Measurements from ENCODE around the gene UPF3A.
"Not testable (repeated sequence)": the region's sequence is repeated elsewhere in the genome, so short reads cannot be mapped to it uniquely, and the experiment has no call there.

UPF3A gene

DNA sequence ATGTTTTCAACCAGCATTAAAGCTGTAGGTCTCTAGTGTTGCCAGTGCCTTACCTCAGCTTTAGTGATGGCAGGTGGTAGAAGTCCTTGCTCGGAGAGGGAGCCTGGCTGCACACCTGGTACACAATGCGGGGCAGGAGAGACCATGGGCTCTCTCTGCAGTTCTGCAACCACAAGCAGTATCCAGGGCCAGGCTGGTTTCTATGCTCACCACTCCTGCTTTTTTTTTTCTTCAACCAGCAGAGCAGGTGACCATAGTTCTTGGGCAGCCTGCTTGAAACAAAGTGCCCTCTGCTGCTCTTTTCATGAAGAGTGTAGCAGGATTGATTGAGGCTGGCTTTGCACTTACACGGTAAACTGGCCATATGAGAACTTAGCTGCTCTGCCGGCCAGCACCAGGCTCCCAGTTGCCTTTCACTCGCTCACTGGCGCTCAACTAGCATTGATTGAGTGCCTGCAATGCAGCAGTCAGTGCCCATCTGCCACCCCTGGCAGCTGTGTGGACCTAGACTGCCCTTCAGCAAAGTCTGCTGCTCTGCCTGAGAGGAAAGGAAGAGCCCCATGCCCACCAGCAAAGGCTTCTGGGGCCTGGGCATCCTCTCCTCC, 28.5 kb downstream of the UPF3A start:
- no peak for DNase-seq

- no peak for DNase-seq
Observed at GRCh38 chr13:114310956-114311355, 29.6 kb downstream of the UPF3A start.

DNA sequence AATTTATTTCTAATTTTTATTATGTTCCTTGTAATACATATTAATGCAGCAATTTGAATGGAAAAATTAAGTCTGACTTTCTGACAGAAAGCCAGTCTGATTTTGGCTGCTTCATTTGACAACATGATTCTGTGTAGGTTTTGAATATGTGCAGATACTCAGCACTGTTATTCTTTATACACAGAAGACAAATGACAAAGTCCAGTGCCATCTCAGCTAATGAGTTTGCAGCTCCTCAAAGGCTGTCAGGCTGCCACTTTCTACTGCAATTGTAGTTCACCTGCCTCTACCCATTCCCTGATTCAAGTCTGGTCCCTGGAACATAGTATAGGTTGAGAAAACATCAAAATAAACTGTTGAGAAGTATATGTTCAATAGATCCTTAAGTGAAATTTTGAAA, 30.0 kb downstream of the UPF3A start:
- no peak for DNase-seq

DNA sequence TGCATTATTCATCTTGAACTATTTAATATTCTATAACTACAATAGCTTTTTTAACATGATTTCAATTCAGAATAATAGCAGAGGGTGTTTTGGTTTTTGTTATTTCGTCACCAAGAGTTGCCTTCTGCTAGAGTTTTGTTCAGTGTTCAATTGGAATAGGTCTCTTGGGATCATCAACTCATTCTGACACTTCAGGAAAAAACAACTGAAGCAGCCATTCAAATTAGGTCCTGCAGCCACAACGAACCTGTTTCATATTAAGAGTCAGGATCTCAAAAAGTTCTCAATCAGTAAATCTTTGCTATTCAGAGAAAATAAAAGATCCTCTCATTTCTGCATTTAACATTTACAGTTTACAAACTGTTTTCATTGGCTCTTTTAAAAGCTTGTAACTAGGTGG, 30.5 kb downstream of the UPF3A start:
- DNase-seq = peak; percentile 18

DNA sequence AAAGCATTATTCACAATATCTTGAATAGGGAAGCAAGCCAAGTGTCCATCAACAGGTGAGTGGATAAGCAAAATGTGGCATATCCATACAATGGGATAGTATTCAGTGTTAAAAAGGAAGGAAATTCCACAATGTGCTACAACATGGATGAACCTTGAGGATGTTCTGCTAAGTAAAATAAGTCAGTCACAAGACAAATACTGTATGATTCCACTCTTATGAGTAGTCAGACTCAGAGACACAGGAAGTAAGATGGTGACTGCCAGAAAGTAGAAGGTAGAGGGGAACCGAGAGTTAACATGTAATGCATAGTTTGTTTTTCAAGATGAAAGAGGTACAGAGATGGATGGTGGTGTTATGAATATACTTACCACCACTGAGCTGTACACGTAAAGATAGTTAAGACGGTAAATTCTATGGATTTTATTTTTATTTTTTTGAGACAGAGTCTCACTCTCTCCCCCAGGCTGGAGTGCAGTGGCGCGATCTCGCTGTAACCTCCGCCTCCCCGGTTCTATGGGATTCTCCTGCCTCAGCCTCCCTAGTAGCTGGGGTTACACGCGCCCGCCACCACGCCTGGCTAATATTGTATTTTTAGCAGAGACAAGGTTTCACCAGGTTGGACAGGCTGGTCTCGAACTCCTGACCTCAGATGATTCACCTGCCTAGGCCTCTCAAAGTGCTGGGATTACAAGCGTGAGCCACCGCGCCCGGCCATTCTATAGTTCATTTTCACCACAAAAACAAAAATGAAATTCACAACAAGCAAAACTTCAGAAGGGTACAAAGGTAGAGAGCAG, 31.9 kb downstream of the UPF3A start:
- no peak for DNase-seq

DNA sequence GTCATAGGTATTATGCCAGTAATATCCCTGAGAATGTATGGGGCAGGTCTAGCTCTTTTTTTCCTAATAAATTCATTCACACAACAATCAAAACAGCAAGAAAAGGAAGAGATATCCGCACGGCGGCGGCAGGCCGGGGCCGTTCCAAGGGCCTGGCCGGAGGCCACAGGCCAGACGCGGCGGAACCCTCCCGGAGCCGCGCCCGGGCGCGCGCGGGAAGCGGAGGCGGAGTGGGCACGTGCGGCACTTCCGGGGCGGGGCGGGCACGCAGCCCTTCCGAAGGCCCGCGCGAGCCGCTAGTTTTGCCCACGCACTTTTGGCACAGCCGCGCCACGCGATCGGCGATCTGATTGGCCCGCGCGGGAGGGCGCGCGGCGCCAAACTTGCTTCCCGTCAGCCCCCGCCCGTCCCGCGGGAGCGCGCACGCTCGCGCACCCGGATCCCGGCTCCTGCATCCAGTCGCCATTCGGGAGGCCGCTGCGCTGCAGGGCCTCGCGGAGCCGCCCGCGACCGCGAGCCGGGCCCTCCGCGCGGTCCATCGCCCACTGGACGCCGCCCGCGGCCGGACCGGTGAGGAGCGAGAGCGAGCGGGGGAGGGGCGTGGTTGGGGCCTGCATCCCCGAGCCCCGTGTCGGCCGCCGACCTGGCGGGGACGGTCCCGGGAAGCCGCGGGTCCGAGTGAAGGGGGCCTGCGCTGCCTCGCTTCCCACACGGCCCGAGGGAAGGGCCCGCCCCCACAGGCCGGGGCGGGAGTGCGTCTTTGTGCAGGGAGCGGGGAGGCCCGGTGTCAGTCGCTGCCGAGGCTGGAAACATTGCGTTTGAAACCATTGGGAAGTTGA, 32.9 kb downstream of the UPF3A start, which contains the start of gene CHAMP1:
Gene CHAMP1 (plus strand): TSS at position 430 of the 839 bp plus-strand sequence. CDS start 9,340 bp downstream, outside the sequence.
- DNase-seq = peak; percentile 88

DNA sequence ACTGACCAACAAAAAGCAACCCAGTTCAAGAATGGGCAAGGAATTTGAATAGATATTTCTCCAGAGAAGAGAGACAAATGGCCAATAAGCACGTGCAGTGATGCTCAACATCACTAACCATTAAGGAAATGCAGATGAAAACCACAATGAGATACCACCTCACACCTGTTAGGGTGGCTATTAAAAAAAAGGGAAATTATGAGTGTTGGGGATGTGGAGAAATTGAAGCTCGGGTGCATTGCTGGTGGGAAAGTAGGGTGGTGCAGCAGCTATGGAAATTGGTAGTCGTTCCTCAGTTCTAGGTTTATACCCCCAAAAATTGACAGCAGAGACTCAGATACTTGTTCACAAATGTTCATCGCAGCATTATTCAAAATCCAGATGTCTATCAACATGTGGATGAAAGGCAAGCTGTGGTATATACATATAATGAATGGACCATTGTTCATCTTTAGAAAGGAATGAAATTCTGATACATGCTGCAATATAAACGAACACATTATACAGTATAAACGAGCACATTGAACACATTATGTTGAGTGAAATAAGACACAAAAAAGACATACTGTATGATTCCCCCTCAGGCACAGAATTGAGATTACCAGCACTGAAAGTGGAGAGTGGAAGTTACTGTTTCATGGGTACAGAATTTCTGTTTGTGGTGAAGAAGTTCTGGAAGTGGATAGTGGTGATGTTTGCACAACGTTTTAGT, 33.8 kb downstream of the UPF3A start:
- no peak for DNase-seq

GRCh38 chr13:114318624-114319023, 37.2 kb downstream of the UPF3A start:
- DNase-seq = no peak

DNA sequence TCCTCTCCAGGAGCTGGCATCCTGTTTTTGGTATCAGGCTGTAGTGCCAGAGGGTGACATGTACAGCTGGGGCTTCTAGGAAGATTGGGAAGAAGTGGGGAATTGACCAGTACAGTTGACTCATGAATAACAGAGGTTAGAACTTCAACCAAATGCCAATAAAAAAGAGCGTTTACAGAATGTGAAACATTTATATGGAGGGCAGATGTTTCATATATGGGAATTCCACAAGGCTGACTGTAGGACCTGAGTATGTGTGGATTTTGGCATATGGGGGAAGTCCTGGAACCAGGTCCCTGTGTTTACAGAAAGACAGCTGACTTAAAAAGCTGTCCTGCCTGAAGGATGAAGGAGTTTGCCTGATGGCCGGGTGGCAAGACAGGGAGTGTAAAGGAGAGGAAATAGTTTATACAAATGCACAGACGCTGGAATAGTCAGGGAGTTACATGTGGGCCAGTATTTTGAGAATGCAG, 38.1 kb downstream of the UPF3A start:
- no peak for DNase-seq

DNA sequence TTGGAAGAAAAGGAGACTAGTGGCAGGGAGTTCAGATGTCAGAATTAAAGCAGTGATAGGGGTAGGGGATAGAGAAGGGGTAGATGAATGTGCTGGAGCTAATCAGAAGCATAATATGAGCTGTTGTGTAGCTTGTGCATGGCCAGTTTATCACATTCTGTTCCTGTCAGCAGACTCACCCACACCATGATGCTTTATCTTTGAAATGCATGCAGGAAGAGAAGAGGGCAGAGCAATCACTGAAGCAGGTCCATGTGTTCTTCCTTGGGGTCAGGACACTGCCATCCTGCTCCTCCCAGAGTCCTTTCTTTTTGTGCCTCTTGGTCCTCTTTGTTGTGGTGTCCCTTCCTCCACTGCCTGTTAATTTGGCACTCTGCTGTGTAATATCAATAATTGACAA, 38.7 kb downstream of the UPF3A start:
- no peak for DNase-seq

GRCh38 chr13:114321256-114321655, 39.9 kb downstream of the UPF3A start:
- DNase-seq = no peak

GRCh38 chr13:114323349-114323748, 41.9 kb downstream of the UPF3A start:
- DNase-seq = no peak

- no peak for DNase-seq
Observed at GRCh38 chr13:114324334-114324733, 42.9 kb downstream of the UPF3A start.

GRCh38 chr13:114325729-114326128, 44.3 kb downstream of the UPF3A start:
- DNase-seq = no peak

- no peak for DNase-seq
Observed at GRCh38 chr13:114328034-114328433, 46.6 kb downstream of the UPF3A start.

DNA sequence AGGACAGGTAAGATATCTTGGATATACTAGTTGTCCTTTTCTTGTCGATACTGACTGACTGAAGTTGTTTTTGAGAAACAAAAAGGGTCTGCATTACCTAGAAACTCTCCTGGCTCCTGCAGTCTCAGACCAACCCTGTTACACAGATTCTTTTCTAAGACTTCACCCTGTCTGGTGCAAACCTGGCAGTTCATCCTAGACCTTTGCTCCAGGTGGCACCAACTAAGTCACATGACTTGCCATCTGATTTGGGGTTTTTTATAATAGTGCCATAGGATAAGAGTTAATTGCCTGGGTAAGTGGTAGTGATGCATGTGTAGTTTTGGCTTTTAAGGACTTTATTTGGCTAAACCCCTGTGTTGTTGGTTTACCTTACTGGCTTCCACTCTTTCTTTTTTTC, 47.2 kb downstream of the UPF3A start:
- no peak for DNase-seq

GRCh38 chr13:114330086-114330485, 48.7 kb downstream of the UPF3A start:
- no peak for DNase-seq

GRCh38 chr13:114333881-114334280, 52.5 kb downstream of the UPF3A start:
- not testable (repeated sequence) for DNase-seq

- no peak for DNase-seq
Observed at GRCh38 chr13:114334305-114335053, 53.1 kb downstream of the UPF3A start.

DNA sequence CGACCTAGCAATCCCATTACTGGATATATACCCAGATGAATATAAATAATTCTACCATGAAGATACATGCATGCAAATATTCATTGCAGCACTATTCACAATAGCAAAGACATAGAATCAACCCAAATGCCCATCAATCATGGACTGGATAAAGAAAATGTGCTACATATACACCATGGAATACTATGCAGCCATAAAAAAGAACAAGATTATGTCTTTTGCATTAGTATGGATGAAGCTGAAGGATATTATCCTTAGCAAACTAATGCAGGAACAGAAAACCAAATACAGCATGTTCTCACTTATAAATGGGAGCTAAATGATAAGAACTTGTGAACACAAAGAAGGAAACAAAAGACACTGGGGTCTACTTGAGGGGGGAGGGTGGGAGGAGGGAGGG, 55.1 kb downstream of the UPF3A start:
- DNase-seq = not testable (repeated sequence)

DNA sequence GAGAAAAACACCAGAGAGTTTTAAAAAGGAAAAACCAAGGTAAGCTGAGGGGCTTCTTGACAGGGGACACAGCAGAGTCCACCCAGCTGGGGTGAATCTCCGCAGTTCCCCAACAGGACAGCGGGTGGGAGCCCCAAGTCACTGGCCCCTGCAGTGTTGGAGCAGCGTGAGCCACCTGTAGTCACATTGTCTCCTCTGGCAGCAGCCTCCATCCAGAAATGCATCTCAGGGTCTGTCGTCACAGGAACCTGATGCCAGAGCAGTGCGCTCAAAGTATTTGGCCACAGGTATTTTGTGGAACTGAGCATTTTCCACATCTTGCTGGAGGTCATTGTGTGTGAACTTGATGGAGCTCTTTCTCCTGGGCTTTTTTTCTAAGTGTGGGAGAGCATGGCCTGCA, 57.6 kb downstream of the UPF3A start:
- DNase-seq = no peak
